Measurements from ENCODE around the gene RPS6KA2.

Gene RPS6KA2

DNA sequence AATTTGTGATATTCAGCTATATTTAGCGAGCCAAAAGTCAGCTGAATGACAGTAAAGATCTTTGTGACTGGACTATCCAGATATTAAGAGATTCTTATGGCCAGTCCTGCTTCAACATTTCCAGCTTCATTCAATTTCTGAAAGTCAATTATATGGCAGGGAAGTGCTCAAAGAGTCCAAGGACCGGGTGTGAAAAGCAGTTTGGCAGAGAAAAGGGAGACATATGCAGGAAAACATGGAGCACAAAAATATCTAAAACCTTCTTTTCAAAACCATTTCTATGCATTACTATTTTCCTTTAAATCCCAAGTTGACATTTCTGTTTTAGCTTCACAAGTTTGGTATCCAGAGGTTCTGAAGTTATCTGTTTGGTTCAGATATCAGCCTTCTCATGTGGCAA, 249.3 kb downstream of the RPS6KA2 start:
- H3K36me3 ChIP-seq (ENCODE audit: control insufficient read depth in 4 of 4, insufficient read depth in 4 of 4, low read length in 3 of 4): no peaks in the 10 kb centered on the region
- POLR2A ChIA-PET: no interaction called here
- peaks cover 0 to 13% (median 8%) of the 10 kb centered on the region in 4 experiments for H3K4me1 ChIP-seq (ENCODE audit: control extremely low read depth in 1 of 4, control insufficient read depth in 4 of 4, insufficient read depth in 4 of 4, low read length in 3 of 4)
- no peak for DNase-seq
- H3K27ac ChIP-seq (ENCODE audit: insufficient read depth in 1 of 2, low read depth in 1 of 2, low read length in 2 of 2, poor library complexity in 1 of 2, severe bottlenecking in 2 of 2): no peak overlapping the region
- H3K9me3 ChIP-seq (ENCODE audit: control extremely low read depth in 1 of 5, control insufficient read depth in 4 of 5, insufficient read depth in 2 of 5, low read depth in 1 of 5, low read length in 4 of 5): no peaks in the 10 kb centered on the region
- no peaks in the 10 kb centered on the region for H3K27me3 ChIP-seq (replicated peaks in 2 of 5; ENCODE audit: control insufficient read depth in 4 of 5, insufficient read depth in 5 of 5, low read length in 4 of 5)
- H3K4me3 ChIP-seq (ENCODE audit: control insufficient read depth in 1 of 7, extremely low read depth in 1 of 7, insufficient read depth in 4 of 7, low read depth in 2 of 7, low read length in 6 of 7): no peak overlapping the region
- WGBS (ENCODE audit: insufficient coverage): 100% methylated on average over 1 of the region's 2 CpGs
- CTCF ChIA-PET: interaction anchor here (0.7 to 5.4 kb wide), 10 partner anchors 9 to 102 kb away, joined by 3 to 40 read pairs (median 4); no protein-coding TSS in a partner anchor

DNA sequence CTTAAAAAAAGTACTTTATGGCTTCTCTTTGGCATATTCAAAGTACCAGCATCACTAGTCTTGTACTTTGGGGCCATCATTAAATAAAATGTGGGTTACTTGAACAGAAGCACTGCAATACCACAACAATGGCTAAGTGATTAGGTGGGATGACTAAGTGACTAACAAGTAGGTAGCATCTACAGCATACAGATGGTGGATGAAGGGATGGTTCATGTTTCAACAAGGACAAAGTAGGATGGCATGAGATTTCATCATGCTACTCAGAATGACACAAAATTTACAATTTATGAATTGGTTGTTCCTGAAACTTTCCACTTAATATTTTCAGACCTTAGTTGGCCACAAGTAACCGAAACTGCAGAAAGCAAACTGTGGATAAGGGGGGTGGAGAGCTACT, 252.0 kb downstream of the RPS6KA2 start:
- H3K9me3 ChIP-seq (ENCODE audit: control extremely low read depth in 1 of 5, control insufficient read depth in 4 of 5, insufficient read depth in 2 of 5, low read depth in 1 of 5, low read length in 4 of 5): no peaks in the 10 kb centered on the region
- ChIA-PET POLR2A (interaction anchor here (0.6 kb wide), 1 partner anchor 20 kb away, joined by 4 read pairs; no protein-coding TSS in a partner anchor), CTCF (interaction anchor here (1.3 to 1.6 kb wide), 3 partner anchors 10 to 62 kb away, joined by 3 to 5 read pairs (median 4); no protein-coding TSS in a partner anchor)
- no peaks in the 10 kb centered on the region for H3K27me3 ChIP-seq (replicated peaks in 2 of 5; ENCODE audit: control insufficient read depth in 4 of 5, insufficient read depth in 5 of 5, low read length in 4 of 5)
- no CpG with 5 or more reads among the region's 1 CpG for WGBS (ENCODE audit: insufficient coverage)
- H3K27ac ChIP-seq (ENCODE audit: insufficient read depth in 1 of 2, low read depth in 1 of 2, low read length in 2 of 2, poor library complexity in 1 of 2, severe bottlenecking in 2 of 2): no peak overlapping the region
- peaks cover 0 to 2% (median 0%) of the 10 kb centered on the region in 4 experiments for H3K4me1 ChIP-seq (ENCODE audit: control extremely low read depth in 1 of 4, control insufficient read depth in 4 of 4, insufficient read depth in 4 of 4, low read length in 3 of 4)
- peak in 1 of 3 donors; percentile 9 for DNase-seq
- no peaks in the 10 kb centered on the region for H3K36me3 ChIP-seq (ENCODE audit: control insufficient read depth in 4 of 4, insufficient read depth in 4 of 4, low read length in 3 of 4)
- H3K4me3 ChIP-seq (ENCODE audit: control insufficient read depth in 1 of 7, extremely low read depth in 1 of 7, insufficient read depth in 4 of 7, low read depth in 2 of 7, low read length in 6 of 7): no peak overlapping the region

DNA sequence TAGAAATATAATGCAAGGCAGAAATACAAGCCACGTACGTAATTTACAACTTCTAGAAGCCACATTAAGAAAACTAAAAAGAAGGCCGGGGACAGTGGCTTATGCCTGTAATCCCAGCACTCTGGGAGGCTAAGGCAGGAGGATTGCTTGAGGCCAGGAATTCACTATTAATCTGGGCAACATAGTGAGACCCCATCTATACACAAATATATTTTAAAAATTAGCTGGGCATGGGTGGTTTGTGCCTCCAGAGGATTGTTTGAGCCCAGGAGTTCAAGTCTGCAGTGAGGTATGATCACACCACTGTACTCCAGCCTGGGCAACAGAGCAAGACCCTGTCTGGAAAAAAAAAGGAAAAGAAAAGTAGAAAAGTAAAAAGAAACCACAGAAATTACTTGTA, 256.6 kb downstream of the RPS6KA2 start:
- ChIA-PET CTCF (interaction anchor here (2.6 kb wide), 1 partner anchor 11 kb away, joined by 11 read pairs; no protein-coding TSS in a partner anchor), POLR2A (no interaction called here)
- WGBS (ENCODE audit: insufficient coverage): no CpG with 5 or more reads among the region's 3 CpGs
- peaks cover 2 to 5% (median 5%) of the 10 kb centered on the region in 4 experiments for H3K36me3 ChIP-seq (ENCODE audit: control insufficient read depth in 4 of 4, insufficient read depth in 4 of 4, low read length in 3 of 4)
- H3K27me3 ChIP-seq (replicated peaks in 2 of 5; ENCODE audit: control insufficient read depth in 4 of 5, insufficient read depth in 5 of 5, low read length in 4 of 5): no peaks in the 10 kb centered on the region
- DNase-seq: no peak
- no peak overlapping the region for H3K4me3 ChIP-seq (ENCODE audit: control insufficient read depth in 1 of 7, extremely low read depth in 1 of 7, insufficient read depth in 4 of 7, low read depth in 2 of 7, low read length in 6 of 7)
- H3K4me1 ChIP-seq (ENCODE audit: control extremely low read depth in 1 of 4, control insufficient read depth in 4 of 4, insufficient read depth in 4 of 4, low read length in 3 of 4): no peaks in the 10 kb centered on the region
- H3K9me3 ChIP-seq (ENCODE audit: control extremely low read depth in 1 of 5, control insufficient read depth in 4 of 5, insufficient read depth in 2 of 5, low read depth in 1 of 5, low read length in 4 of 5): no peaks in the 10 kb centered on the region
- no peak overlapping the region for H3K27ac ChIP-seq (ENCODE audit: insufficient read depth in 1 of 2, low read depth in 1 of 2, low read length in 2 of 2, poor library complexity in 1 of 2, severe bottlenecking in 2 of 2)

GRCh38 chr6:166369782-166370181, 257.3 kb downstream of the RPS6KA2 start:
- H3K36me3 ChIP-seq (ENCODE audit: control insufficient read depth in 4 of 4, insufficient read depth in 4 of 4, low read length in 3 of 4): peaks cover 2 to 6% (median 5%) of the 10 kb centered on the region in 4 experiments
- ChIA-PET POLR2A (no interaction called here), CTCF (interaction anchor here (0.5 to 1.1 kb wide), 2 partner anchors 9 to 40 kb away, joined by 3 to 4 read pairs; no protein-coding TSS in a partner anchor)
- H3K4me3 ChIP-seq (ENCODE audit: control insufficient read depth in 1 of 7, extremely low read depth in 1 of 7, insufficient read depth in 4 of 7, low read depth in 2 of 7, low read length in 6 of 7): no peak overlapping the region
- DNase-seq: no peak
- no peaks in the 10 kb centered on the region for H3K4me1 ChIP-seq (ENCODE audit: control extremely low read depth in 1 of 4, control insufficient read depth in 4 of 4, insufficient read depth in 4 of 4, low read length in 3 of 4)
- WGBS (ENCODE audit: insufficient coverage): 93% methylated on average over 2 of the region's 3 CpGs
- H3K9me3 ChIP-seq (ENCODE audit: control extremely low read depth in 1 of 5, control insufficient read depth in 4 of 5, insufficient read depth in 2 of 5, low read depth in 1 of 5, low read length in 4 of 5): no peaks in the 10 kb centered on the region
- H3K27me3 ChIP-seq (replicated peaks in 2 of 5; ENCODE audit: control insufficient read depth in 4 of 5, insufficient read depth in 5 of 5, low read length in 4 of 5): no peaks in the 10 kb centered on the region
- H3K27ac ChIP-seq (ENCODE audit: insufficient read depth in 1 of 2, low read depth in 1 of 2, low read length in 2 of 2, poor library complexity in 1 of 2, severe bottlenecking in 2 of 2): no peak overlapping the region

GRCh38 chr6:166366921-166367320, 260.1 kb downstream of the RPS6KA2 start:
- ChIA-PET POLR2A (no interaction called here), CTCF (interaction anchor here (0.6 to 4.3 kb wide), 3 partner anchors 11 to 53 kb away, joined by 3 to 21 read pairs (median 4); no protein-coding TSS in a partner anchor)
- H3K36me3 ChIP-seq (ENCODE audit: control insufficient read depth in 4 of 4, insufficient read depth in 4 of 4, low read length in 3 of 4): peaks cover 5 to 15% (median 9%) of the 10 kb centered on the region in 4 experiments
- H3K9me3 ChIP-seq (ENCODE audit: control extremely low read depth in 1 of 5, control insufficient read depth in 4 of 5, insufficient read depth in 2 of 5, low read depth in 1 of 5, low read length in 4 of 5): no peaks in the 10 kb centered on the region
- H3K4me1 ChIP-seq (ENCODE audit: control extremely low read depth in 1 of 4, control insufficient read depth in 4 of 4, insufficient read depth in 4 of 4, low read length in 3 of 4): no peaks in the 10 kb centered on the region
- H3K27me3 ChIP-seq (replicated peaks in 2 of 5; ENCODE audit: control insufficient read depth in 4 of 5, insufficient read depth in 5 of 5, low read length in 4 of 5): no peaks in the 10 kb centered on the region
- no peak for DNase-seq
- no CpG with 5 or more reads among the region's 3 CpGs for WGBS (ENCODE audit: insufficient coverage)
- no peak overlapping the region for H3K4me3 ChIP-seq (ENCODE audit: control insufficient read depth in 1 of 7, extremely low read depth in 1 of 7, insufficient read depth in 4 of 7, low read depth in 2 of 7, low read length in 6 of 7)
- H3K27ac ChIP-seq (ENCODE audit: insufficient read depth in 1 of 2, low read depth in 1 of 2, low read length in 2 of 2, poor library complexity in 1 of 2, severe bottlenecking in 2 of 2): no peak overlapping the region

- CTCF ChIA-PET: interaction anchor here (1.5 to 4.3 kb wide), 2 partner anchors 9 to 15 kb away, joined by 4 to 21 read pairs; no protein-coding TSS in a partner anchor
- POLR2A ChIA-PET: no interaction called here
- no peaks in the 10 kb centered on the region for H3K27me3 ChIP-seq (replicated peaks in 2 of 5; ENCODE audit: control insufficient read depth in 4 of 5, insufficient read depth in 5 of 5, low read length in 4 of 5)
- H3K36me3 ChIP-seq (ENCODE audit: control insufficient read depth in 4 of 4, insufficient read depth in 4 of 4, low read length in 3 of 4): peaks cover 5 to 15% (median 9%) of the 10 kb centered on the region in 4 experiments
- 98% methylated on average over 6 of the region's 6 CpGs for WGBS (ENCODE audit: insufficient coverage)
- DNase-seq: no peak
- no peaks in the 10 kb centered on the region for H3K4me1 ChIP-seq (ENCODE audit: control extremely low read depth in 1 of 4, control insufficient read depth in 4 of 4, insufficient read depth in 4 of 4, low read length in 3 of 4)
- no peaks in the 10 kb centered on the region for H3K9me3 ChIP-seq (ENCODE audit: control extremely low read depth in 1 of 5, control insufficient read depth in 4 of 5, insufficient read depth in 2 of 5, low read depth in 1 of 5, low read length in 4 of 5)
- no peak overlapping the region for H3K4me3 ChIP-seq (ENCODE audit: control insufficient read depth in 1 of 7, extremely low read depth in 1 of 7, insufficient read depth in 4 of 7, low read depth in 2 of 7, low read length in 6 of 7)
- H3K27ac ChIP-seq (ENCODE audit: insufficient read depth in 1 of 2, low read depth in 1 of 2, low read length in 2 of 2, poor library complexity in 1 of 2, severe bottlenecking in 2 of 2): no peak overlapping the region
These were observed 261.2 kb downstream of the RPS6KA2 start for GRCh38 chr6:166365806-166366205.

DNA sequence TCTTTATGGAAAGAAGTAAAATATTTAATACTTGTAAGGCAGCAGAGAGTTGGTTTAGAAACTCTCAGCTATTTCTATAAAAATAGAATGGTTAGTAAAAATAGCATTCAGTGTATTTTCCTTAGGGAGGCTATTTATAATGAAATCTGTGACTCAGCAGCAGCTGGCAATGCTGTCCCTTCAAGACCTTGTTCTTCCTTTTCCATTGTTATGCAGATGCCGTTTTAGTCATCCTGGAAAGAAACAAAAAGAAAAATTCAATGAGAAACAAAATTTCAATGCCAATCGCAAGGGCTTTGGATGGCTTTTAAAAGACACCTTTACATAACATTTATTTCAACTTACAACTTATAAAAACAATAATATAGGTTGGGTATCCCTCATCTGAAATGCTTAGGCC, 261.8 kb downstream of the RPS6KA2 start:
- Histone ChIP-seq H3K4me1 (ENCODE audit: control extremely low read depth in 1 of 4, control insufficient read depth in 4 of 4, insufficient read depth in 4 of 4, low read length in 3 of 4) (no peaks in the 10 kb centered on the region), H3K36me3 (ENCODE audit: control insufficient read depth in 4 of 4, insufficient read depth in 4 of 4, low read length in 3 of 4) (peaks cover 5 to 15% (median 9%) of the 10 kb centered on the region in 4 experiments), H3K4me3 (ENCODE audit: control insufficient read depth in 1 of 7, extremely low read depth in 1 of 7, insufficient read depth in 4 of 7, low read depth in 2 of 7, low read length in 6 of 7) (no peak overlapping the region), H3K27me3 (replicated peaks in 2 of 5; ENCODE audit: control insufficient read depth in 4 of 5, insufficient read depth in 5 of 5, low read length in 4 of 5) (no peaks in the 10 kb centered on the region), H3K27ac (ENCODE audit: insufficient read depth in 1 of 2, low read depth in 1 of 2, low read length in 2 of 2, poor library complexity in 1 of 2, severe bottlenecking in 2 of 2) (no peak overlapping the region), H3K9me3 (ENCODE audit: control extremely low read depth in 1 of 5, control insufficient read depth in 4 of 5, insufficient read depth in 2 of 5, low read depth in 1 of 5, low read length in 4 of 5) (no peaks in the 10 kb centered on the region)
- WGBS (ENCODE audit: insufficient coverage): no CpG with 5 or more reads among the region's 2 CpGs
- POLR2A ChIA-PET: no interaction called here
- DNase-seq: no peak
- CTCF ChIA-PET: interaction anchor here (1.2 to 4.3 kb wide), 3 partner anchors 11 to 21 kb away, joined by 3 to 21 read pairs (median 3); no protein-coding TSS in a partner anchor
